HG02759 (cell line): ENCODE data around the gene PRSS27.

Source experiments
- ATAC-seq: cut with Tn5 transposase; IDR thresholded peaks from one replicate; pipeline ENCODE4 v1.9.1; 2021; ENCODE audit warnings: mild to moderate bottlenecking, moderate library complexity; ENCODE audit not compliant: unreplicated experiment

The PRSS27 gene

GRCh38 chr16:2710021-2710710 lies 9.9 kb downstream of the PRSS27 start:
- ATAC-seq, result no peak

DNA sequence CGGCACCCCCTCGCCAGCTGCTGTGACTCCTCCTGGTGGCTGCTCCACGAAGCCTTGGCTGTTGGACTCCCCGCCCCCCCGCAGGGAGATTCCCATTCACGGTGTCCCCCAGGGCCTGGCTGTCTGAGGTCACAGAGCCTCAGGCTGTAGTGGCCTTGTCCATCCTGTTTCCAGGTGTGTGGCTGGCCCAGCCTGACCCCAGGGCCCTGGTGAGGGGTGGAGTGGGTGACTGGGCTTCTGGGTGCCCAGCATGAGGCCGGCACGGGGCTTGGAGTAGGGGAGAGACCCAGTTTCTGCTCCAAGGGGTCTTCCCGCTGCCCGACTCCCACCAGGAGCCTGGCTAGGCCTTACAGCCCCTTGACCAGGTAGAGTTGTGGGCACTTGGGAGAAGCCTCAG lies 10.4 kb downstream of the PRSS27 start:
- no peak for ATAC-seq

DNA sequence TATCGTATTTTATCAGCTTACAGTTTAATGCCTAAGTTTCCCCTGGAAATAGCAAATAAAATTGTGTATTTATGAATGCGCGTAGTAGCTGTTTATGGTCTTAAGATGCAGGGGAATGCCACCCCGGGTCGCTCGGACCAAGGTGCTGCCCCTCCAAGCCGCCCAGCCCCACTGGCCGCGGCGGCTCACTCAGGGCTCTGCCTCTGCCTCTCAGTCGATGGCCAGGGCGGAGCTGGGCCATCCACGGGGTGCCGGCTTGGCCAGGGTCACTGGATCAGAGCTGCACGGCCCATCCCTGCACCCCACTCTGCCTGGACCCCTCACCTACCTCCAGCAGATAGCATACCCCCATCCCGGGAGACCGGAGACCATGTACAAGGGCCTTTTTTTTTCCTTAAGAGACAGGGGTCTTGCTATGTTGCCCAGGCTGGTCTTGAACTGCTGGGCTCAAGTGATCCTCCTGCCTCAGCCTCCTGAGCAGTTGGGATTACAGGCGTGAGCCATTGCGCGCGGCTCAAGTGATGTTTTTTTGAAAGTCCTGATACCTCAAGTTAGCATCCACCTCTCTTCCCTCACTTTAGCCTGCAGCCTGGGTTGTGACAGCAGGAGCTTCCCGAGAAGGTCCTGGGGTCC lies 11.0 kb downstream of the PRSS27 start:
- no peak for ATAC-seq

DNA sequence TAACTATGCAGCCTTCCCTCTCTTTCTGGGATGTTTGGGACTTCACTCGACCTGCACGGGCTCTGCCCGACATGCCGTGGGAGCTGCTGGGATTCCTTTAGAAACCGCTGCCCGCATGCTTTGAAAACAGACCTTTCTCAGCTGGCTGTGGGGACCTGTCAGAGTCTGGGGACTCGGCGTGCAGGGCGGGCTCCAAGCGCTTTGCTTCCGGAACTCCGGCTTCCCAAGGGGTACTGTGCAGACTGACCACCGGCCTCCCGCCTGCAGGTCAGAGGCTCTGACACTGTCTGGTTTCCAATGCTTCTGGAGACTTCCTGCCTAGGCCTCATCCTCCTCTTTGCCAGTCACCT lies 11.8 kb downstream of the PRSS27 start:
- ATAC-seq, result no peak

GRCh38 chr16:2707368-2708289 lies 12.4 kb downstream of the PRSS27 start:
- no peak for ATAC-seq

DNA sequence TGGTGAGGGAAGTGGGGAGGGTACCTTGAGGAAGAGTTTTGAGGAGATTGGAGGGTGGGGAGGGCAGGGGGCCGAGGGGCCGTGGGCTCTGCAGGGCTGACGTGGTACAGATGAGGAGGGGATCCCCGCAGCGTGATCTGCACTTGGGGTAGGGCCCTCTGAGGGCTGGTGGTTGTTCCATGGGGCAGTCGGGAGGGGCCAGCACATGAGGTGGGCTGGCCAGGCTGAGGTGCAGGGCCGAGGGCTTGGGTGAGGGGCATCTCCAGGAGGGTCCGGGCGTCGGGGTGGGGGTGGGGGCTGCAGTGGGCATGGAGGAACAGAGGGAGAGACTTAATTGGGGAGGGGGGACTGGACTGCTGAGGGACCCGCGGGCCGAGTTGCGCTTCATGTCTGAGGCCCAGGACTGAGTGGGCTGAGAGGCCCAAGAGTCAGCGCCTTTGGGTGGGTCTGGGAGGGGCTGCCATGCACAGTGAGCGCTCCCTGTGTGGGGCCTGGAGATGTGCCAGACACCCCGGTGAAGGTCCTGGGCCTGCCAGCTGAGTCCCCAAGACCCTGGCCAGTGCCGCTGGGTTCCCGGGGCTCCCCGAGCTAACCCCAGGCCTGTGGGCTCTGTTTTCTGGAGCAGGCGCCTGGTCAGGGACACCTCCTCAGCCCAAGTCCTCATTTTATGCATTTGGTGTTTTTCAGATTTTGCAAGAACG lies 13.3 kb downstream of the PRSS27 start:
- ATAC-seq, result no peak

GRCh38 chr16:2706085-2706484 lies 13.9 kb downstream of the PRSS27 start:
- no peak for ATAC-seq

- no peak for ATAC-seq
These were observed 14.7 kb downstream of the PRSS27 start for GRCh38 chr16:2705351-2705750.

DNA sequence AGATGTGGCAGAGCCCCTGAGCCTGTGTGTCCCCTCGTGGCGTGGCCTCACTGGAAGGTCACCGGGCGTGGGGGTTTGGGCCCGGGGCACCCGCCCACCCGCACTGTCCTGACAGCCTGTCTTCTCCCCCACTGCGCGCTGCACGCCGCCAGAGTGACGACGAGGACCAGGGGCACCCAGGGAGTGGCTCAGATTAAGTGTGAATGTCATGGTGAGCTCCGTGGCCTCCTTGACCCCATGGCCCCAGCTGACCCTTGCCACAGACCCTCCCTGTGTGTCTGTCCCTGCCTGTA lies 15.1 kb downstream of the PRSS27 start:
- no peak for ATAC-seq

GRCh38 chr16:2704166-2704982 lies 15.7 kb downstream of the PRSS27 start:
- ATAC-seq, result no peak

DNA sequence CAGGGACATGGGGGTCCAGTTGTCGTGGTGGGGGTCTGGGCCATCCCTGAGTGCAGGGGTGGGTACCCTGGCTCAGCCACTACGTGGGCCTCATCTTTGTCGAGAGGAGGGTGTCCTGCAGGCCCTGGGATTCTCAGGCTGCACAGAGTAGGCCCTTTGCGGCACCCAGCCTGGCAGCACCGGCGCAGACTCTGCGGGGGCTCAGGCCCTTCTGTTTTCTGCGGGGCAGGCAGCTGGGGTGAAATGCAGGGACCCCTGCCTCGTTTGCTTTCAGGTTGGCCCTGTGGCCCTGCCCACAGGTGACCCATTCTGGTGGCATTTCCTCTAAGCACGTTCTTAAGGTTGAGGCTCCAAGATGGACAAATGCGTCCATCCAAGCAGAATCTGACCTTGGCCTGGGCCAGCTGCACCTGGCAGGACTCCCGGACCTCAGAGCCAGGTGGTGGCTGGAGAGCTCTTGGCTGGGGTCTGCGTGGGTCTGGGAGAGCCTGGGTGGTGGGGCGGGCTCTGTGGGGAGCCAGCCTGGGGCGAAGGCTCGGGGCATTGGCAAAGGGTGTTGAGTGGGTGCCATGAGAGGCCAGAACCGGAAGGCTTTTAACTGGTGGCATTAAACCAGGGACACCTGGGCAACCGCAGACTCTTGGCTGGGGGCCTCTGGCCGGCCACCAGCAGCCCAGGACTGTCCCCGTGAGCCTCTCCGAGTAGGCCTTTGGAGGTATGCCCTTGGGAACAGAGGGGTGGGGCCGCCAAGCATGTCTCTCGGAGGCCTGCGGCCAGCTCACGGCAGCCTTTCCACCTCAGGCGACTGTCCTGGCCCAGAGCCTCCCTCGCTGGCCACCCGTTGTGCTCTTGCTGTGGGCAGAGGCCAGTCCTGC lies 16.9 kb downstream of the PRSS27 start:
- no peak for ATAC-seq

DNA sequence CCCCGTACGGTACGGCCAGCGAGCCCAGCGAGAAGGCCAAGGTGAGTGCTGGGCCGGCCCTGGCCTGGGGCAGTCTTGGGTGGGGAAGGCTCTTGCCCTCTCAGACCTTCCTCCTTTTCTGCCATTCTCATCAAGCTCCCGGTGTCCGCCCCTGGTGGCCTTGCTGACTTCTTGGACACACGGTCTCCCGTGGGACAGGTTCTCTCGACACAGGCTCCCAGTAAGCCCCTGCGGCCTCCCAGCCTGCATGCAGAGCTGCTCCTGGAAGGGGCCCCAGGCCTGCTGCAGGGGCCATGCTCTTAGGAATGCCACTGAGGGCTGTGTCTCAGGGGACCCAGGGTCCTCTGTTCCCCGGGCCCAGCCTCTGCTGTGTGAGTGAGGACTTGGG lies 17.6 kb downstream of the PRSS27 start:
- no peak for ATAC-seq

DNA sequence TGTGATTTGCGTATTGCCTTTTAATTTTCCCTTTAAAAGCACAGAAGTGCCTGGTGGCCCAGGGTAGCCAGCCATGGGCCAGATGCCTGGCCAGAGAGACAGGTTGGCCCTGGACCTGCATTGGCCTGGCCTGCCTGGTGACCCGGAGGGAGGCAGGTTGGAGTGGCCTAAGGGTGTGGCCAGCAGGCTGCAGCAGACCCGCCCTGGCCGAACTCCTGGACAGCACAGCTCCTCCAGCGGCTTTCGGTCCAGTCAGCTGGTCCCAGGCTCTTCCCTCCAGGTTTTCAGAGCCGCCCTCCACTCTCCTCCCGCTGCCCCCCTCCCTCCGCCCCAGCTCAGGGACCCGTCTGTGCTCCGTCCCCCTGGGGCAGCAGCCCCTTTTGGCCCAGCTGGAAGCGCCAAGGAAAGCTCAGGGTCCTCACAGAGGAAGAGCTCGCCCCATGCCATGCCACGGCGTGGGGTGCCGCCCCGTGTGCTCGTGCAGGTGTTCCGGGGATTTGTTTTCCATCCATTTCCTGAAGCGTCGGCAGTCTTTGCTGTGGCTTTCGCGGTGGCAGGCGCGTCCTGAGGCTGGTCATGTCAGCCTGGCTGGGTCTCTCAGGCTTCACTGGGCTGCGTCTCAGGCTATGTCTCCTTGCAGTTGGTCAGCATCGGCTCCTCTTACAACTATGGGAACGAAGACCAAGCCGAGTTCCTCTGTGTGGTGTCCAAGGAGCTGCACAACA lies 18.1 kb downstream of the PRSS27 start:
- no peak for ATAC-seq

DNA sequence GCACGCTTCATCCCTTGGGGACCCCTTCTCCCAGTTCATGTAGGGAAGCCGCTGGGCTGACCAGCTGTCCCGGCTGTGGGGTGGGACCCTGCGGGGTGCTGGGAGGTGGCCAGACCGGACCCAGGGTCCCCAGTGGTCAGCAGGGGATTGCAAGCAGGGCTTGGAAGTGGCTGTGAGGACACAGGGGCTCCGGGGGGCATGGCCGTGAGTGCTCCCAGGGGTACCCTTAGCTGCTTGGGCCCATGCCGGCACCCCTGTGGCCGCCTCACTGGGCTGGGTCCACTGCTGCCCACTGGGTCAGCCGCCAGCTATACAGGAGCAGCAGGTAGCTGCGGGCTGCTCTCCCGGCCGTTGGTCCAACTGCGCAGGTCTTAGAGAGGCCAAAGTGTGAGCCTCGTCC lies 18.8 kb downstream of the PRSS27 start:
- ATAC-seq, result no peak

DNA sequence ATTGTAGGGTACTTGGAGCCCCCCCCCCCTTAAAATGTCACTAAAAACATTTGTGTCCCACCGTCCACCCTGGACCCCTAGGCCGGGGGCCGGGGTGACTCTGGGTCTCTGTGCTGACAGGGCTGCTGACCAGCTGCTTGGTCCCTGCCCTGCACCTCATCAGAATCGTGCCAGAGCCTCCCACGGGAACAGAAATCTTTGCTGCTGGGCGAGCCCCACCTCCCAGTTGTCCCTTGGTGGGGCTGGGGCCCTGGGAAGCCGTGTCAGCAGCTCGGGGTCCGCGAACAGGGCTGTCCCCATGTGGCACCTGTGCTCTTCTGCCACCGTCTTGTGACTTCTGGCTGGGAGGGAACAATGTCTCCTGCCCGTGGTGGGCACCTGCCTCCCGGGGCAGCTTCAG lies 19.2 kb downstream of the PRSS27 start:
- ATAC-seq, result no peak

GRCh38 chr16:2699791-2700600 lies 20.0 kb downstream of the PRSS27 start:
- ATAC-seq, result no peak

DNA sequence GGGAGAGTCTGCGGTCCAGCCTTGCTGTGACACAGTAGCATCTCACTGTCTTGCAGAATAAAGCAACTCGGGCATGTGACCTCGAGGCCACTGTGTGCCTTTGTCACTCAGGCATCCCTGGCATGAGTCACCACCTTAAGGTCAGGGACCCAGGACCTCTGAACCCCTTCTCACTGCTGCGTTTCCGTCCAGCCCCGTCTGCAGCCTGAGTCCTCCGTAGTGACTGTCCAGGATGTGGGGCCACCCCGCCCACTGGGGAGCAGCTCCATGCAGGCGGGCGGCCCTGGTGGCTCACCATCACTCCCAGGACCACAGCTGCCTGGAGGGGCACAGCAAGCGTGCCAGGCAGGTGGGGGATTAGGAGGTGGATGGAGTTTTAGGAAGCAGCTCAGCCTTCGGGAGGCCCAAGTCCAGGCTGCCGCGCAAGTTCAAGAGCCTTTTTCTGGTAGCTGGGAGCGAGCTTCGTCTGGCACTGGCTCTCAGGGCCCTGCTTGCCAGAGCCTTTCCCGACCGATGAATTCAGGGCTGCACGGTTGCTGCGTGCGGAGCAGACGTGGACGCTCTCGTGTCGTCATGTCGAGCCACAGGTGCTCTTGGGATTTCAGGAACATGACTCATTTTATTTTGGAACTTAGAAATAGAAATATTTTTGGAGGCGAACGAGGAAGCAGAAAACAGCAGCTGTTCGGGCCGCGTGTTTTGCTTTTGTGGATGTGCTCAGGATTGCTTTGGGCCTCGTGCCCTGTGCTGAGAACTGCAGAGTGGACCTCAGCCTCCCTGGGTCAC lies 20.9 kb downstream of the PRSS27 start:
- ATAC-seq, result no peak
